Fibroblast of mammary gland (primary cell): ENCODE data around the gene PNMA3.

ENCODE experiments used
- DNase-seq: peaks from one replicate; pipeline ENCODE4 v3.0.0-alpha.2; 2010; ENCODE audit warnings: low read depth
- H3K4me3 ChIP-seq: 2 replicates; pipeline ENCODE4 v1.5.1; 2011; ENCODE audit warnings: low read depth, mild to moderate bottlenecking, low read length, moderate library complexity; ENCODE audit not compliant: control insufficient read depth
- CTCF ChIP-seq: conservative IDR thresholded peaks from 2 replicates; pipeline ENCODE4 v1.5.1; 2011; ENCODE audit warnings: low read depth, low read length, inconsistent platforms; ENCODE audit not compliant: control insufficient read depth, insufficient read depth

PNMA3 gene

GRCh38 chrX:153032397-153033118, 23.7 kb upstream of the PNMA3 start:
- peak; percentile 51 for TF ChIP-seq CTCF
- peak; percentile 35 for DNase-seq
- H3K4me3 ChIP-seq, result peak overlapping the region; percentile 17

- no peak for TF ChIP-seq CTCF
- no peak overlapping the region for H3K4me3 ChIP-seq
- no peak for DNase-seq
These were observed 7.2 kb upstream of the PNMA3 start for GRCh38 chrX:153049093-153049492.

GRCh38 chrX:153052534-153052933, 3.7 kb upstream of the PNMA3 start:
- no peak for DNase-seq
- H3K4me3 ChIP-seq, result no peak overlapping the region
- TF ChIP-seq CTCF, result no peak

- no peak for TF ChIP-seq CTCF
- no peak overlapping the region for H3K4me3 ChIP-seq
- DNase-seq, result no peak
These were observed 1.0 kb downstream of the PNMA3 start for GRCh38 chrX:153057281-153057680.

GRCh38 chrX:153059191-153060094, 3.2 kb downstream of the PNMA3 start:
- H3K4me3 ChIP-seq, result no peak overlapping the region
- DNase-seq, result no peak
- TF ChIP-seq CTCF, result no peak

GRCh38 chrX:153060095-153060445, 3.8 kb downstream of the PNMA3 start:
- H3K4me3 ChIP-seq, result no peak overlapping the region
- TF ChIP-seq CTCF, result no peak
- DNase-seq, result no peak
